Calu3 (cell line): Measurements from ENCODE around the gene MTA3. TPM values are rescaled to one million over a fixed set of nuclear protein-coding genes. Genes with fewer than 3 reads are reported as not detected.

ENCODE experiments used
- BruUV-seq: library from RNA; stranded (reverse); fragments of 400-500 nt; replicated peaks from 2 replicates; lab custom pipeline; 2021; lab: Mats Ljungman, UMichigan
- CTCF ChIA-PET: fragments of 300-600 bp; sonication (Branson Sonifier 250); formaldehyde crosslinking; loops from one replicate; lab custom pipeline; 2022; ENCODE audit warnings: antibody characterized with exemption; lab: Charles Lee
- DNase-seq: peaks from one replicate; pipeline ENCODE4 v3.0.0; 2022
- H3K27ac Mint-ChIP-seq: one replicate; pipeline ENCODE4 v1.8.0; 2022; ENCODE audit warnings: mixed read lengths; ENCODE audit not compliant: unreplicated experiment
- H3K27me3 Mint-ChIP-seq: one replicate; pipeline ENCODE4 v1.8.0; 2022; ENCODE audit warnings: mixed read lengths; ENCODE audit not compliant: unreplicated experiment
- H3K36me3 Mint-ChIP-seq: one replicate; pipeline ENCODE4 v1.8.0; 2022; ENCODE audit warnings: mild to moderate bottlenecking, moderate library complexity, mixed read lengths; ENCODE audit not compliant: insufficient read depth, unreplicated experiment
- H3K4me1 Mint-ChIP-seq: one replicate; pipeline ENCODE4 v1.8.0; 2022; ENCODE audit warnings: mild to moderate bottlenecking, low read depth, mixed read lengths; ENCODE audit not compliant: unreplicated experiment
- H3K4me3 Mint-ChIP-seq: one replicate; pipeline ENCODE4 v1.8.0; 2022; ENCODE audit warnings: mild to moderate bottlenecking, low read depth, moderate library complexity, mixed read lengths; ENCODE audit not compliant: unreplicated experiment
- H3K9me3 Mint-ChIP-seq: one replicate; pipeline ENCODE4 v1.8.0; 2022; ENCODE audit warnings: low read depth, mixed read lengths; ENCODE audit not compliant: unreplicated experiment
- intact Hi-C: fragments of 100-400 bp; cut with micrococcal nuclease; formaldehyde crosslinking; loops from one replicate; pipeline ENCODE4 v1.10.0; 2022; ENCODE audit not compliant: unreplicated experiment
- total RNA-seq: library from RNA; stranded (reverse); gene quantifications from 2 replicates; pipeline ENCODE4 v1.2.3, GENCODE V29; 2022
- TF ChIP-seq, protein P1 (sequence below): fragments of 200-600 bp; IDR thresholded peaks from one replicate; pipeline ENCODE4 v1.8.0; 2022; ENCODE audit warnings: antibody characterized with exemption; ENCODE audit not compliant: unreplicated experiment

MTA3 gene
- total RNA-seq, 1 experiment from 2014 or later: 46.5 TPM

- TF ChIP-seq, protein P1, sequence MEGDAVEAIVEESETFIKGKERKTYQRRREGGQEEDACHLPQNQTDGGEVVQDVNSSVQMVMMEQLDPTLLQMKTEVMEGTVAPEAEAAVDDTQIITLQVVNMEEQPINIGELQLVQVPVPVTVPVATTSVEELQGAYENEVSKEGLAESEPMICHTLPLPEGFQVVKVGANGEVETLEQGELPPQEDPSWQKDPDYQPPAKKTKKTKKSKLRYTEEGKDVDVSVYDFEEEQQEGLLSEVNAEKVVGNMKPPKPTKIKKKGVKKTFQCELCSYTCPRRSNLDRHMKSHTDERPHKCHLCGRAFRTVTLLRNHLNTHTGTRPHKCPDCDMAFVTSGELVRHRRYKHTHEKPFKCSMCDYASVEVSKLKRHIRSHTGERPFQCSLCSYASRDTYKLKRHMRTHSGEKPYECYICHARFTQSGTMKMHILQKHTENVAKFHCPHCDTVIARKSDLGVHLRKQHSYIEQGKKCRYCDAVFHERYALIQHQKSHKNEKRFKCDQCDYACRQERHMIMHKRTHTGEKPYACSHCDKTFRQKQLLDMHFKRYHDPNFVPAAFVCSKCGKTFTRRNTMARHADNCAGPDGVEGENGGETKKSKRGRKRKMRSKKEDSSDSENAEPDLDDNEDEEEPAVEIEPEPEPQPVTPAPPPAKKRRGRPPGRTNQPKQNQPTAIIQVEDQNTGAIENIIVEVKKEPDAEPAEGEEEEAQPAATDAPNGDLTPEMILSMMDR: no peak
- Mint-ChIP-seq H3K9me3 (peaks cover 2% of the 10 kb centered on the region), H3K27ac (no peak overlapping the region), H3K36me3 (peaks cover 36% of the 10 kb centered on the region), H3K4me1 (peaks cover 15% of the 10 kb centered on the region), H3K27me3 (no peaks in the 10 kb centered on the region), H3K4me3 (no peak overlapping the region)
- no peak for DNase-seq
- intact Hi-C loops: no loop called here
- BruUV-seq: no TSS peak
- CTCF ChIA-PET: interaction anchor here (1.4 kb wide), 1 partner anchor 11 kb away, joined by 5 read pairs; no protein-coding TSS in a partner anchor
These were observed 4.1 kb downstream of the MTA3 start for GRCh38 chr2:42572297-42573081.

DNA sequence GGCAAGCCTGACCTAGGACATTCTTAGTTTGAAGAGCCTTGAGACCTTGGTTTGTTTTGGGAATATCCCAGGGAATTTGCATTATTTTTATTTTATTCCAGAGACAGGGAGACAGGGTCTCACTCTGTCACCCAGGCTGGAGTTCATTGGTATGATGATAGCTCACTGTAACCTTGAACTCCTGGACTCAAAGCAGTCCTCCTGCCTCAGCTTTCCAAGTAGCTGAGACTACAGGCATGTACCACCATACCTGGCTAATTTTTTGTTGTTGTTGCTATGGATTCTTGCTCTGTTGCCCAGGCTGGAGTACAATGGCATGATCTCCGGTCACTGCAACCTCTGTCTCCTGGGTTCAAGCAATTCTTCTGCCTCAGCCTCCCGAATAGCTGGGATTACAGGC is 4.8 kb downstream of the MTA3 start:
- CTCF ChIA-PET: interaction anchor here (1.4 kb wide), 1 partner anchor 11 kb away, joined by 5 read pairs; no protein-coding TSS in a partner anchor
- DNase-seq: no peak
- no peaks in the 10 kb centered on the region for H3K27me3 Mint-ChIP-seq
- H3K36me3 Mint-ChIP-seq: peaks cover 31% of the 10 kb centered on the region
- H3K4me1 Mint-ChIP-seq: peaks cover 10% of the 10 kb centered on the region
- H3K9me3 Mint-ChIP-seq: peaks cover 2% of the 10 kb centered on the region
- TF ChIP-seq, protein P1: no peak
- H3K27ac Mint-ChIP-seq: no peak overlapping the region
- intact Hi-C loops: no loop called here
- no TSS peak for BruUV-seq
- H3K4me3 Mint-ChIP-seq: no peak overlapping the region

GRCh38 chr2:42575458-42576064 is 7.1 kb downstream of the MTA3 start:
- no TSS peak for BruUV-seq
- Mint-ChIP-seq H3K9me3 (peaks cover 2% of the 10 kb centered on the region), H3K27ac (no peak overlapping the region), H3K27me3 (no peaks in the 10 kb centered on the region), H3K36me3 (peaks cover 23% of the 10 kb centered on the region), H3K4me1 (no peaks in the 10 kb centered on the region), H3K4me3 (no peak overlapping the region)
- intact Hi-C loops: no loop called here
- CTCF ChIA-PET: no interaction called here
- TF ChIP-seq, protein P1: no peak
- DNase-seq: no peak

DNA sequence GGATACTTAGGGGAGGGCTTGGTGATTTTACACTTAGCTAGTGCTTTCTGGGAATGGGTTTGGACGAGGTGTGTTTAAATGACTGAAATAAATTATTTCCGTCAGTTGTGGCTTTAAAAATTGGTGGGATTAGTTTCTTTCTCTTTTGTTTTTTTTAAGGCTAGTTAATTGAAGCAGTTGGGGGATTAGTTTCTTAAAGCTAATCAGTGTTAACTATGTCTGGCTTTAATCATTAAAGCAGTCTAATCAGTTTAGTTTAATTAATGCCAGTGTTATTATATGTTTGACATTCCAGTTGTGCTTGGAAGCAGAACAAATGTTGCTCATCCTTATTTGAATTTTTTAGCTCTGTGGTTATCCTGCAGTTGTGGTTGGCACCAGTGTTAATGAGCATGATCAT is 10.2 kb downstream of the MTA3 start:
- no peak overlapping the region for H3K4me3 Mint-ChIP-seq
- TF ChIP-seq, protein P1: no peak
- CTCF ChIA-PET: no interaction called here
- H3K27ac Mint-ChIP-seq: no peak overlapping the region
- BruUV-seq: no TSS peak
- intact Hi-C loops: no loop called here
- peaks cover 19% of the 10 kb centered on the region for H3K36me3 Mint-ChIP-seq
- no peaks in the 10 kb centered on the region for H3K27me3 Mint-ChIP-seq
- DNase-seq: no peak
- no peaks in the 10 kb centered on the region for H3K4me1 Mint-ChIP-seq
- peaks cover 2% of the 10 kb centered on the region for H3K9me3 Mint-ChIP-seq
